ENCODE measurements around the gene JARID2.
"Not testable (repeated sequence)": the region's sequence is repeated elsewhere in the genome, so short reads cannot be mapped to it uniquely, and the experiment has no call there.

Gene JARID2

DNA sequence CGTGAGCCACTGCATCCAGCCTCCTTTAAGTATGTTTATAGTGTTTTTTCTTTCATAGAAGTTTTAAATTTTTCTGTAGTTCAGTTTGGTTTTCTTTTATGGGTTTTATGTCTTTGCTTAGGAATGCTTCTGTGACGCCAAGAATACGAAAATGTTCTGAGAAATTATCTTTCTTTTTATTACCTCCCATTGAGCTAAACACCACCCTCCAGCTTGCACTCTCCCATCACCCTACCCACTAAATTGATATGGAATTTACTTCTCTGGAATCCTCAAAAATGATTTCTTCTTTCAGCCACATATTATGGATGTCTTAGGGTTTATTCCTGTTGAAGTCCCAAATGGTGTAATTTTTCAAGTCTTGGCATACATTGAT, 38.1 kb downstream of the JARID2 start:
- H3K27ac ChIP-seq, result no peak overlapping the region
- H3K4me3 ChIP-seq, result no peak overlapping the region

DNA sequence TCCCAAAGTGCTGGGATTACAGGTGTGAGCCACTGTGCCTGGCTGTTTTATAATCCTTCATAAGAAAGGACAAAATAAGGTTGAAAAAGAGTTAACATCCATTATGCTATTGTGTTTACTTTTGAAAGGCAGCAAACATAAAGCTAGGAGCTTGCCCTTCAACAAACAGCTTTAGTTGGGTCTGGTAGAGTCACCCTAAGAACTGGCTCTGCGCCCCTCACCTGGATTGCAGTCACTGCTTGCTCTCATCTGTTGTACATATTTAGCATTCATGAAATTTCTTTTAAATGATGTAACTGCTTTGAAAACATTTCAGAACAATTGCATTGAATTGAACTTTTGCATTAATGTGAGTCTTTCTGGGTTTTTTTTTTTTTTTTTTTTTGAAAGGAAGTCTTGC, 38.9 kb downstream of the JARID2 start:
- H3K27ac ChIP-seq, result no peak overlapping the region
- H3K4me3 ChIP-seq, result no peak overlapping the region

DNA sequence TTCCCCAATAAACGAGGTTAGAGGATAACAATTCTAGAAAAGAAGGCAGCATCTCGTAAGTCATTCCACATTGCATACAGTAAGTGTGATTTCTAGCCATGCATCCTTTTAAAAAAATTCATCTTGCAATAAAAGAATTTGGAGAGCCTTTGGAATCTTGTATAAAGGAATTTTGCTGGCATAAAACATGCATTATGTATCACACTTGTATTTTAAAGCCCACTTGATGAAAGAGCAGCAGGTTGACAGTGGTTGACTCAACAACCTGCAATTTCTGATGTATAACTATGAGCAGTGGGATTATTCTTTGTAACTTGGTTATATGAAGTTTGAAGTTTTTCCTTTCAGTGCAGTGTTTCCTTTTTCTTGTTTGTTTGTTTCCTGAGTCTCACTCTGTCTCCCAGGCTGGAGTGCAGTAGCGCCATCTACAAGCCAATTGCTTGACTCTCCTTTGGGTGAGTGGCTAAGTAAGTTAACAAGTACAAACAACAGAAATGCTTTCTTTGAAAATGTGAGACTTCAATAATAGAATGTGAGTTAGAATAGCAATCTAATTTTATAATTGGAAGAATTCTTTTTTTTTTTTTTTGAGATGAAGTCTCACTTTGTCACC, 39.9 kb downstream of the JARID2 start:
- Histone ChIP-seq H3K4me3 (no peak overlapping the region), H3K27ac (no peak overlapping the region)

DNA sequence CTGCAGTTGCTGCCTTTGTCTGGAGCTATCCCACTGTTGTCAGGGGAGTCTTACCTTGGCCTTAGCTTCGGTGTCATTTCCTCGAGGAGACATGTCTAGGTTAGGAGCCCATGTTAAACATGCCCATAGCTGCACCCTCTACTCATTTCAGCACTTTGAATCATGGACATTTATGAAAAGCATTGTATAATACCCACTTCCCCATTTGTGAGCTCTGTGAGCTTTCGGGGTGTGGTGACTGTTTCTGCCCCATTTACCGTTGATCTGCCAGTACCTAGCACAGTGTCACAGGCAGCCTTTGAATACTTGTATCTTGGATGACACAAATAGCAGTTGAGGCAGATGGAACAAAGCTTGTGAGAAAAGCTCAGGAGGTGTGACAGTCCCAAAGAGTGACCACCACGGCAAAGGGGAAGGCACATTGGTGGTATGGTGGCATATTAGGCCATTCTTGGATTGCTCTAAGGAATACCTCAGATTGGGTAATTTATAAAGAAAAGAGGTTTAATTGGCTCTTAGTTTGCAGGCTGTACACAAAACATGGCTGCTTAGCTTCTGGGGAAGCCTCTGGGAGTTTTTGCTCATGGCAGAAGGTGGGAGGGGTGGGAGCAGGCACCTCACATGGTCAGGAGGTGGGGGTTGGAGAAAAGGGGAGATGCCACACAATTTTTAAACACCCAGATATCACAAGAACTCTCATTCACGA, 42.0 kb downstream of the JARID2 start:
- Histone ChIP-seq H3K4me3 (no peak overlapping the region), H3K27ac (no peak overlapping the region)

DNA sequence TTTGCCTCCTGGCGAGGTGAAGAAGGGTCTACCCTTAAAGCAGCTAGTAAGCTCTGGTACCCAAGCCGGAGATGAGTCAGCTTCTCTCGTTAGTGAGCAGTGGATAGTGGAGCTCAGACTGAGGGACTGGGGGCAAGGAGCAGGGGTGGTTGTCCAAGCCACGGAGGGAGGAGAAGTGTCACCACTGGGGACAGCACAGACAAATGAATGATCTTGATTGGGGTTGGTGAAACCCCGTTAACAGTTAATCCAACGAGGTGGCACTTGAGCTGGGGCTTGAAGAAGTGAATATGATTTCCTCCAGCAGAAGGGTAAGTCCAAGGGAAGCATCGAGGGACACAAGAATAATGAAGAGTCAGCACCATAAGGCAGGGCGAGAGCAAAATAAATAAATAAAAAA, 43.0 kb downstream of the JARID2 start:
- Histone ChIP-seq H3K27ac (no peak overlapping the region), H3K4me3 (no peak overlapping the region)

DNA sequence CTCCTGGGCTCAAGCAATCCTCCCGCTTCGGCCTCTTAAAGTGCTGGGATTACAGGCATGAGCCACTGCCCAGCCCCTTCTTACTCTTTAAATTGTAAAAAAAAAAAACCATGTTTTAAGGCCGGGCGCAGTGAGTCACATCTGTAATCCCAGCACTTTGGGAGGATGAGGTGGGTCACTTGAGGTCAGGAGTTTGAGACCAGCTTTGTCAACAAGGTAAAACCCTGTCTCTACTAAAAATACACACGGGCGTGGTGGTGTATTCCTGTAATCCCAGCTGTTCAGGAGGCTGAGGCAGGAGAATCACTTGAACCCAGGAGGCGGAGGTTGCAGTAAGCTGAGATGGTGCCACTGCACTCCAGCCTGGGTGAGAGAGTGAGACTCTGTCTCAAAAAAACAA, 43.6 kb downstream of the JARID2 start:
- not testable (repeated sequence) for H3K27ac ChIP-seq, H3K4me3 ChIP-seq

DNA sequence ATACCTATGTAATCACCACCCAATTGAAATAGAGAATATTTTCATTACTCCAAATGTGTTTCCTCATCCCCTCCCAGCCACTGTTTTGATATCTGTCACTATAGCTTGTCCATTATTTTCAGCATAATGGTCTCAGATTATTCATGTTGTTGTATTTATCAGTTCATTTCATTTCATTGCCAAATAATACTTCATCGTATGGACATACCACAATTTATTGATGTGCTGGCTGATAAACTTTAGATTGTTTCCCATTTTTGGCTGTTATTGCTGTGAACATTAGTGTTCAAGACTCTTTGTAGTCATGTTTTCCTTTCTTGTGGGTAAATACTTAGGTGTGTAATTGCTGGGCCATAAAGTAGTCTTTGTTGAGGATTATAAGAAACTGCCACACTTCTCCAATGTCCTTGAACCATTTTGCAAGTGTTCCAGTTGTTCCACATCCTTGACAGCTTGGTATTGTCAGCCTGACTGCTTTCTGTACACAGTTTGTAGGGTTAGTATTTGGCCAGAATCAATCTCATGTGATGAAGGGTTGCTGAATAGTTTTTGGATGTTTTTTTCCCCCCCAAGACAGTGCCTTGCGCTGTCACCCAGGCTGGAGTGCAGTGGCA, 44.3 kb downstream of the JARID2 start:
- Histone ChIP-seq H3K4me3 (no peak overlapping the region), H3K27ac (no peak overlapping the region)

DNA sequence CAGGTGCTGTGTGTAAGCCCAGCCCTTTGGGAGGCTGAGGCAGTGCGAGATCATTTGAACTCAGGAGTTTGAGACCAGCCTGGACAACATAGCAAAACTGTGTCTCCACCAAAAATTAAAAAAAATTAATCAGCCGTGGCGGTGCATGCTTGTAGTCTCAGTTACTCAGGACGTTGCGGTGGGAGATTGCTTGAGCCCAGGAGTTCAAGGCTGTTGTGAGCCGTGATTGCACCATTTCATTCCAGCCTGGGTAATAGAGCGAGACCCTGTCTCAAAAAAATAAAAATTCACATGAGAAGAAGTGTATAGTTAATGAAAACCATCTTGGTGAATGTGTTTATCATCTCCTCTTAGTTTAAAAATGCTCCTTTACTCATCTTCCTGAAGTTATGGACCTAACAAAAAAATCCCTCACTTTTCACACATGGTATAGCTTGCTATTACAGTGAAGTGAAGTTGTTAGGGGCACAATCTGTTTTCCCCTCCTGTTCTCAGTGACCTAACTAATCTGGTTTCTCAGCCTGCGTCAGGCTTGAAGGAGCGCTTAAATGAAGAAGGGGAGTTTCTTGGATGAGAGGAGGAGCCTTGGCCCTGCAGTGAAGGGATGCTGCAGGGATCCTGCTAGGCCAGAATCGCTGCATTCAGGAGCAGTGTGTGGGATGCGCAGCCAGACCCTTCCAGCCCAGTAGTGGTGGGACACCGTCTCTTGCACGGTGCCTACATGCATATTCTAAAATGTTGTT, 45.3 kb downstream of the JARID2 start:
- H3K27ac ChIP-seq, result no peak overlapping the region

DNA sequence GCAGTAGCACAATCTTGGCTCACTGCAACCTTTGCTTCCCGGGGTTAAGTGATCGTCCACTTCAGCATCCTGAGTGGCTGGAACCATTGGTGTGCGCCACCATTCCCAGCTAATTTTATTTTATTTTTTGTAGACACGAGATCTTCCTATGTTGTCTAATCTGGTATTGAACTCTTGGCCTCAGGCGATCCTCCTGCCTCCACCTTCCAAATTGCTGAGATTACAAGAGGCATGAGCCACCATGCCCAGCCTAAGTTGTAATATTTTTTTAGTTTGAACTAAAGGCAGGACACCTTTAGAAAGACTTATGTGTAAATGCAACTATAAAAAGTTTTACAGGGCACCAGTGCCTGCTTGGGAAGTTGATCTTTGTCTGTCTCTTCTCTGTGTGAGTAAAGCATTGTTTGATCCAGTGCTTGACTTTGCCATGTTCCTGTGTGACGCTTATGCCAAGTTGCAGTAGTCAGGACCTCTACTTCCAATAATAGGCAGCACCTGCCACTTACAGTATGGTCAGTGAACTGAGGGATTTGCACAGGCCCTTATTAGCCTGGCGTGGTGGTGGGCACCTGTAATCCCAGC, 46.9 kb downstream of the JARID2 start:
- H3K4me3 ChIP-seq, result no peak overlapping the region
- H3K27ac ChIP-seq, result no peak overlapping the region

More for the DNA sequence above, 45.3 kb downstream of the JARID2 start:
- H3K4me3 ChIP-seq, result no peak overlapping the region

DNA sequence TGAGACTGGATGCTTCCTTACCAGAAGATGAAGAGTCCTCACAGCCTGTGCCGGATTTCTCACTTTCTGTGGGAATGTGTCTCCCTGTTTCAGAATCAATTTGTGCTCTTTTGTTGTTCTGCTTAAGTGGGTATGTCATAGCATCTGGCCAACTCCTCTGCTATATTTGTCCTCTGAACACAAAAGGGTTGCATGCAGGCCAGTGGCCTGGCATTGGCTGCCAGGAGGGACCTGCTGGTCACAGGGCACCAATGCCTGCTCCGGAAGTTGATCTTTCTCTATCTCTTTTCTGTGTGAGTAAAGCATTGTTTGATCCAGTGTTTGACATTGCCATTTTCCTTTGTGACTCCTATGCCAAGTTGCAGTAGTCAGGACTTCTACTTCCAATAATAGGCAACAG, 47.8 kb downstream of the JARID2 start:
- Histone ChIP-seq H3K27ac (no peak overlapping the region), H3K4me3 (no peak overlapping the region)

DNA sequence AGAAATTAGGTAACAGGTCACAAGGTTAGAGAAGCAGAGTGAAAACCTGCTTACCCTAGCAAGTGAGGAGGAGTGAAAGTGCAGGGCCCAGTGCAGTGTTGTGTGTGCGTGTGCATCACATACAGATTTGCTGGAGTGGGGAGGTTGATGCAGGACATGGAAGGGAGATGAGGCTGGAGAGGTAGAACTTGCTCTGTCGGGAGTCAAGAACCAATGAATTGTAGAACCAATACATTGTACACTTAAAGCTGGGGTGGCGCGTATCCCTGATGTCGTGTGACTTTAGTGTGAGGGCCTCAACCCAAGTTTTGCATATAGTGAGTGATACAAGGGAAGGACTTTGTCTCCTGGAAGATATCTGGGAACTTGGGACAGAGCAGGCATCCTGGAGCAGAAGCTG, 48.6 kb downstream of the JARID2 start:
- no peak overlapping the region for H3K4me3 ChIP-seq
- no peak overlapping the region for H3K27ac ChIP-seq

DNA sequence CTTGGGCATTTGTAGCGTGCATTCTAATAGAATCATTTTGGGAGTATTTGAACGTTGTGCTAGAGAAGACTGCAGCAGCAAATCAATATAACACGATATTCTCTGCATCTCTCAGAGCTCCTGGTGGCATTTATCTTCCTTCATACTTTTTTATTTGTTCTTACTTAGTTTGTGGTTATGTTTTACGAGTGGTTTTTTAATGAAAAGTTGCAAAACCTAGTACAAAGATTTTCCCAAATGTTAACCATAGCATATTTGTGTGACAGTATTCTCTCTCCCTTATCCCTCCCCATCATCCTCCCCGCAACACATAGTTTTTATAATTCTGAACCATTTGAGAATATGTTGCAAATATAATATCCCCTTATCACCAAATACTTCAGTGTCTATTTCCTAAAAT, 50.4 kb downstream of the JARID2 start:
- H3K4me3 ChIP-seq, result no peak overlapping the region
- peak overlapping the region in 1 of 21 experiments; percentile 19 for H3K27ac ChIP-seq

DNA sequence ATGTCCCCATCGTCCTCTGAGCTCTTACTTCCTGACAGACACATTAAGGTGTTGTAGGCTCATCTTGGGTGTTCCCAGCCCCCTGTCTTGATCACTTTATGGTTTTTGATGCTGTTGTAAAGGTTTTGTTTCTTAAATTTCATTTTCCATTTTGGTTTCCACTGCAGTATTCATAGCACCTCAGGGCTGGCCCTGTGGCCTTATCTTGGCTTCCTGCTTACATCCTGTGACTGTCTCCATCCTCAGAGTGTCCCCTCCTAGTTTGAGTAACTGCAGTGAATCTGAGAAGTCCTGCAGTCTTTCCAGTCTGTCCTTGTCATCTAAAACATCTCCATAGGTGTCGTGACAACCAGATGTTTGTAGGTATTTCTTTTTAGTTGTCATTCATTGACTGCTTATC, 50.9 kb downstream of the JARID2 start:
- H3K27ac ChIP-seq, result peak overlapping the region in 1 of 21 experiments; percentile 19
- H3K4me3 ChIP-seq, result no peak overlapping the region

DNA sequence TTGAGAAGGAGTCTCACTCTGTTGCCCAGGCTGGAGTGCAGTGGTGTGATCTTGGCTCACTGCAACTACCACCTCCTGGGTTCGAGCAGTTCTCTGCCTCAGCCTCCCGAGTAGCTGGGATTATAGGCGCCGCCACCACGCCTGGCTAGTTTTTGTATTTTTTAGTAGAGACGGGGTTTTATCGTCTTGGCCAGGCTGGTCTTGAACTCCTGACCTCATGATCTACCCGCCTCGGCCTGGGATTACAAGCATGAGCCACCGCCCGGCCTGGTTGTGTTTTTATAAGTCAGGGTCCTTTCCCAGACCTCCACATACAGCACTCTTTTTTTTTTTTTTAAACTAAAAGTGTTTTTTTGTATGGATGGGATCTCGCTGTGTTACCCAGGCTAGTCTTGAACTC, 51.3 kb downstream of the JARID2 start:
- not testable (repeated sequence) for H3K4me3 ChIP-seq, H3K27ac ChIP-seq

DNA sequence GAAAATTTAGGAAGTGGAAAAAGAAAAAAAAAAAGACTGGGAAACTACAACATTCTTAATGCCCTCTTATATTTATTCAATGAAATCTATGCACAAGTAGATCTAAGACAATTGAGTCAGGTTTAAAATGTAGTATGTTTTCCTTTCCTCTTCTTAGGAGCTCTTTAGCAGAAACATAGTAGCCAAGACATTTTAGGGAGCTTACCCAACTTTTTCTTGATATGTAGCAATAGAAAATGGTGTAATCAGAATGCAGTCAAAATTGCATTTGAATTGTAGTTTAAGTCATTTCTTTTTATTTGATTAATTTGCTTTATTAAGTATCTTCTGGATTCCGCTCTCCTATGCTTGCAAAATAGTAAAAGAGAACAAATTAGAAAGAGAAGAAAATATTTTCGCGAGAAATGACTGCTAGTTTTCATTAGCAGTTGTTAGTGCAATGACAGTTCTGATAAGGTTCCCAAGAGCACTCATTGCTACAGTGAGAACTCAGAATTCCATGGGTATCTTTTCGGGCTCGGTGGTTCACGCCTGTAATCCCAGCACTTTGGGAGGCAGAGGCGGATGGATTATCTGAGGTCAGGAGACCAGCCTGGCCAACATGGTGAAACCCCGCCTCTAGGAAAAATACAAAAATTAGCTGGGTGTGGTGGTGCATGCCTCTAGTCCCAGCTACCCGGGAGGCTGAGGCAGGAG, 52.2 kb downstream of the JARID2 start:
- no peak overlapping the region for H3K4me3 ChIP-seq
- H3K27ac ChIP-seq, result no peak overlapping the region

DNA sequence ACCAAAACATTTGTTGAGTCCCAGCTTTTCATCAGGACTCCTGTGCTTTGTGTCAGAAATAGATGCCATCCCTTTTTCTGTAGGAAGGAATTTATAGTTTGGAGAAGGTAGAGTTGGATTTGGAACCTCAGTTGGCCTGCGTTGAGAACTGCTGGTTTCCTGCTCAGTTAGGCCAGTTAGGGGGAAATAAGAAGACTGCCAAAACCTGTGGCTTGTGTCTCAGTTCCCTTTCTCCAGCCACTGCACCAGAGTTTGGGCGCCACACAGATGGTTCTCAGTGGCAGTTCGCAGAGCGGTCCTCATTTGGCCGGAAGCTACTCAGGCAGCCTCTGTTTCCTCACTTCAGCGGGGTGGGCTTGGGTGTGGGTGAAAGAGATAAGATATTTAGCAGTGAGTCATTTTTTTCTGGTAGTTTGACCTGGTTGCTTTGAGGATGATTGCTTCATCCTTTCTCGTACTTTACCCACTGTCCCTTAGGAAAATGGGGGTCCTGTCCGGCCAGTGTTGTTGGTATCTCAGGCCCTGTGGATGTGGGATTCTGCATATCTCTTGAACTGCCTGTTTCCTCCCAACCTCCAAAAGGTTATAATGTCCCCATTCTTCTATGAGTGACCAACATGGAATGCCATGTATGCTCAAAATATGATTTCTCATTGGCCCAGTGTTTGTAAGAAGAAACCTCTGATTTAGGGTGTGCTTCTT, 53.7 kb downstream of the JARID2 start:
- Histone ChIP-seq H3K4me3 (no peak overlapping the region), H3K27ac (peak overlapping the region in 2 of 21 experiments; percentile 26 to 50)

DNA sequence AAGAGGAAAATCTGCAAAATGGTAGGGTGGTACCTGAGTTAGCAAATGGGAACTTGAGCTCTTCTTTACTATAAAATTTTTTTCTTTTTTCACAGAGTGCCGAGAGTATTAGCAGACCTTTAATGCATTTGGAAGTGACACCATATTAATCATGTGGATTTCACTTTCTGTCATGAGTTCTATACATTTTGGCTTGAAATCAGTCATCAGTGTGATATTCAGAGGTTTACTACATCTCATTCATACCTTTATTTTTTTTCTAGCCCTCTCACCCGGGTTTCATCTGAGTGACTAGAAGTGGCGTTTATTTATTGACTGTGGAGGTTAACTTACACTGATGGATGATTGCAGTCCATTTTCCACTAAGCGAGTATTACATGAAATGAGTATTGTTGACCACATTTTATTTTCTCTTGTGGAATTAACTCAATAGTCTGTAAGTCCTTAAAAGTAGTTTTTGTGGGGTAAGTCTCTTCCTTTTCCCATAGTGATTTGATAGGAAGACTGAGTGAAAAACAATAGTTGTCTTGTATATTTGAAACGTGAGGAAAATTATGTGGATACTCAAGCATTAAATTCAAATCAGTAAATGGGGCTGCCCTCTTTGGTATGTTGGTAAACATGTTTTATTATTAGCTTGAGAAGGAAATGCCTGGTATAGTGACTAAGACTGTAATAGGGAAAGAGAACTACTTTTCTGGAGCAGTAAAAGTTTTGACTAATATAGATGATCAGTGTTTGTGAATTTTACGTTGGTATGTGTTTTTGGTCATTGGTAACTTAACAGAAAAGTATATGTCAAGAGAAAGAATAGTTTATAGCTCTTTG, 55.5 kb downstream of the JARID2 start:
- Histone ChIP-seq H3K27ac (no peak overlapping the region), H3K4me3 (no peak overlapping the region)

DNA sequence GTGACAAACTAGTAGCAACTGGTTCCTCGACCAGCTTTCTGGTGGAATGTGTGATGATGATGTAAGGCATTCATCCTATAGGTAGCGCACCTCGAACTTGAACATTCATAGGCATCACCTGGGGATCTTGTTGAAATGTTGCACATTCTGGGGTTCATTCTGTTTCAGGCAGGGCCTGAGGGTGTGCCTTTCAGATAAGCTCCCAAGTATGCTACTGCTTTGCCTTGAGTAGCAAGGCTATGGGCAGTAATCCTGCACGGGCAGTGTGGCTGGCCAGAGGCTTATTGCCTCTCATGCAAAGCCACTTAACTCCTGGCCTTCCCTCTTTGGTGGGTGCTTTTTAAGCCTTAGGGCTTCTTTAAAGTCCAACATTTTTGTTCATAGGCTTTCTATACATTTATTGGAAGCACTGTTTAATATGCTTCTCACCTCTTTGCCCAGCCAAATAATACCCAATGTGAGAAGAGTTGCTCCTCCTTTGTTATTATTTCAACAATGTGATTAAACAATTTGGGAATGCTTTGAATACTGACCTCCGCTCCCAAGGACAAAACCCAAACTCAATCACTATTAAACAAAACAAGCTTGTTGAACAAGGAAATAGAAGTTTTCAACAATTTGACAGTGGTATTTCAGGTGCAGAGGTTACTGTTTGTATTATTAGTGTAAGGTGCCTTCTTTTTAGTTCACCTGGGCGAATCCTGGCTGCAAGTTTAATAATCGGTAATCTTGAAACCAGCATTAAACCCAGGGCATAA, 57.5 kb downstream of the JARID2 start:
- H3K4me3 ChIP-seq, result no peak overlapping the region
- no peak overlapping the region for H3K27ac ChIP-seq

Measured in skin epidermis (tissue), 12 donors.